Stomach (tissue), 9 donors: Measurements from ENCODE around the gene ATP8A2. TPM values are rescaled to one million over a fixed set of nuclear protein-coding genes. Genes with fewer than 3 reads are reported as not detected.

Source experiments
- DNase-seq, 2 donors: peaks; one replicate each; pipeline versions ENCODE4 v3.0.0 to v3.0.0-alpha.2; 2013 to 2019
- H3K27ac ChIP-seq, 5 donors: fragments of 200-600 bp in 4 of 5; sonication (generic) in 4 of 5; one replicate each; pipeline ENCODE4 v1.5.1; 2013 to 2019; ENCODE audit warnings: mild to moderate bottlenecking in 1 of 5, moderate library complexity in 1 of 5
- H3K27me3 ChIP-seq, 3 donors: fragments of 200-600 bp; sonication (generic); one replicate each; pipeline ENCODE4 v1.5.1; 2017 to 2019; ENCODE audit warnings: mixed run types in 1 of 3
- H3K36me3 ChIP-seq, 4 donors: fragments of 200-600 bp; sonication (generic); 1 replicate in 3 of 4; 2 replicates in 1 of 4; pipeline ENCODE4 v1.5.1; 2016 to 2019
- H3K4me1 ChIP-seq, 4 donors: fragments of 200-600 bp; sonication (generic); one replicate each; pipeline ENCODE4 v1.5.1; 2016 to 2019
- H3K4me3 ChIP-seq, 4 donors: fragments of 200-600 bp; sonication (generic) in 3 of 4; one replicate each; pipeline ENCODE4 v1.5.1; 2016 to 2019; ENCODE audit warnings: mild to moderate bottlenecking in 1 of 4
- H3K9me3 ChIP-seq, 4 donors: fragments of 200-600 bp; sonication (generic); one replicate each; pipeline ENCODE4 v1.5.1; 2016 to 2019
- EP300 ChIP-seq: sonication (generic); formaldehyde crosslinking; IDR thresholded peaks from one replicate; pipeline ENCODE4 v1.6.1; 2017; ENCODE audit warnings: antibody characterized with exemption
- POLR2A ChIP-seq, 4 donors: fragments of 450-650 bp; IDR thresholded peaks; one replicate each; pipeline ENCODE4 v1.6.1; 2016; ENCODE audit warnings: antibody characterized with exemption in 4 of 4, control low read depth in 2 of 4, mild to moderate bottlenecking in 1 of 4, moderate library complexity in 1 of 4
- POLR2AphosphoS5 ChIP-seq, 3 donors: sonication (generic); formaldehyde crosslinking; IDR thresholded peaks; one replicate each; pipeline ENCODE4 v1.6.1; 2016; ENCODE audit warnings: antibody characterized with exemption in 3 of 3
- WGBS, 5 donors: extraction: QIAGEN DNeasy Blood & Tissue Kit in 3 of 5; methylation state at CpG; one replicate each; pipeline versions ENCODE4 v1.1.5 to v1.1.7; 2013 to 2018; 5-methylcytosine and 5-hydroxymethylcytosine counted together
- intact Hi-C: fragments of 100-400 bp; cut with DNase I; formaldehyde crosslinking; loops from one replicate; pipeline ENCODE4 v1.15.1; 2023; ENCODE audit warnings: low total_unique reads
- polyA plus RNA-seq, 3 donors: library from polyadenylated mRNA; stranded (reverse); fragments of 200-250 nt; gene quantifications; one replicate each; pipeline ENCODE4 v1.2.3, GENCODE V29; 2013
- total RNA-seq, 5 donors: library from RNA; depleted of rRNA; stranded (reverse); fragments of >200 nt; gene quantifications; one replicate each; pipeline versions ENCODE4 v1.1.0 to v1.2.3, GENCODE V29; 2014 to 2016
- TF ChIP-seq, protein P1 (sequence below), 7 experiments: fragments of 450-650 bp in 4 of 7; fragments of 200-600 bp in 3 of 7; sonication (generic) in 3 of 7; IDR thresholded peaks; one replicate each; pipeline ENCODE4 v1.5.1; 2016 to 2019; ENCODE audit warnings: antibody characterized with exemption in 7 of 7, control low read depth in 2 of 7, mild to moderate bottlenecking in 1 of 7
- donor health status: healthy with polysubstance abuse.
- donor health status: Bipolar disorder and iron deficiency.
- donor health status: healthy.

The ATP8A2 gene
- total and polyA plus RNA-seq, 8 donors: 0.12 to 3.5 (median 0.20) TPM; not detected in 3

DNA sequence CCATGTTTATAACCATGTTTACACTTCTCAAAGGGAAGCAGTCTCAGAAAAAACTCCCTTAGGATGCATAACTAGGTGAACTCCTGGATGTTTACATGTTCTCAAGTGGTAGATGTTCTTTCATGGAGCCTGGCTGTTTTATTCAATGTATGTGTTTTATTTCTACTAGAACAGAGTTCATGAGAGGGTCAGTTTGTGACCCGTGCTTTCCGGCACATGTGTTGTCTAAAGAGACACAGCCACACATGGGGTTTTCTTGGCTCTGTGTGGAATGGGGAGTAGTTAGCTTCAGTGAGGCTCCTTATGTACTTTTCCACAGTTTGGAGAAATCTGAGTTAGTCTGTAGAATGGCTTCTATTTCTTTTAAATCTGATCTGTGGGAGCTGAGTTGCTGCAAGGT lies 60.9 kb downstream of the ATP8A2 start:
- H3K4me1 ChIP-seq: no peaks in the 10 kb centered on the region
- TF ChIP-seq POLR2A (IDR thresholded peaks at IDR 0.05) (no peak), POLR2AphosphoS5 (IDR thresholded peaks at IDR 0.05) (no peak)
- WGBS, 5 donors: 35 to 51% (median 41%) methylated on average over 2 of the region's 2 CpGs
- H3K9me3 ChIP-seq: peaks cover 0 to 2% (median 0%) of the 10 kb centered on the region in 4 donors
- DNase-seq: peak in 1 of 2 donors; percentile 60
- no peaks in the 10 kb centered on the region for H3K36me3 ChIP-seq
- peaks cover 0 to 6% (median 4%) of the 10 kb centered on the region in 3 donors for H3K27me3 ChIP-seq
- H3K27ac ChIP-seq: no peak overlapping the region
- intact Hi-C loops: no loop called here
- H3K4me3 ChIP-seq: no peak overlapping the region

DNA sequence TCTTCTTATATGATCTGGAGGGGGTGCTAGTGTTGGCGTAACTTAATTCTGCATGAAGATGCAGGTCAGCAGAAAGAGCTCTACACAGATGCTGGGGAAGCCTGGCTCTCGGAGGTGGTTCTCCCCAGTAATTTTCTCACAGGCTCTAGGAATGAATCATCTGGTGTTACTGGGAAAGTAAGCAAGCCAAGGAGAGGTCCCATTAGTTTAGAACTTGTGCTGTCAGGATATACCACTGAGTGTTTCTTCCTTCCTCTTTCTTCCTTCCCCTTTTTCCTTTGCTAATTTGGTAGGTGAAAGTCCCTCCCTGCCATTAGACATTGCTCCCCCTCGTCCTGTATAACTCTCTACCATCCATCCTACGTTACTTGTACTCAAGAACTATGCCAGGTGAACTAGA lies 68.3 kb downstream of the ATP8A2 start:
- no peak for TF ChIP-seq POLR2AphosphoS5 (IDR thresholded peaks at IDR 0.05)
- TF ChIP-seq EP300: no peak
- no peak for TF ChIP-seq POLR2A (IDR thresholded peaks at IDR 0.05)
- no peaks in the 10 kb centered on the region for H3K9me3 ChIP-seq
- intact Hi-C loops: no loop called here
- DNase-seq: no peak
- no peak overlapping the region for H3K4me3 ChIP-seq
- peaks cover 0 to 14% (median 0%) of the 10 kb centered on the region in 3 donors for H3K27me3 ChIP-seq
- no peaks in the 10 kb centered on the region for H3K36me3 ChIP-seq
- H3K27ac ChIP-seq: no peak overlapping the region
- no peaks in the 10 kb centered on the region for H3K4me1 ChIP-seq
- WGBS, 5 donors: 47 to 67% (median 57%) methylated on average over 4 of the region's 4 CpGs

DNA sequence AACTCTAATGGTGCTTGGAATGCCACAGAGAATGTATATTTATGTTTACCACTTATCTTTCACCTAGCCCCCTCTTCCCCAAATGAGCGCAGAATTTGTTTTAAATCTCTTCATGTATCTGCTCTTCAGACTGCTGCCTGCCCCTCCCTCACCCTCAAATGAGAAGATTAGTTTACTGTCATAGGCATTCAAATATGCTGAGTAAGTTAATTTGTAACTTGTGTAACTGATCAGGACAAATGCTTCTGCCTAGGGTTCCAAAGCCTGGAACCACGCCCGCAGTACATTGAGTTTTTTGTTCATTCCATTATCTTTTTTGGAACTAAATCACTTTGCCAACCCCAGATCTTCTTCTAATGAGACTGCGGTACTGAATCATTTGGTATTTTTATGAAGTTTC lies 74.5 kb downstream of the ATP8A2 start:
- TF ChIP-seq POLR2AphosphoS5 (IDR thresholded peaks at IDR 0.05) (no peak), POLR2A (IDR thresholded peaks at IDR 0.05) (no peak), EP300 (no peak)
- TF ChIP-seq, protein P1, sequence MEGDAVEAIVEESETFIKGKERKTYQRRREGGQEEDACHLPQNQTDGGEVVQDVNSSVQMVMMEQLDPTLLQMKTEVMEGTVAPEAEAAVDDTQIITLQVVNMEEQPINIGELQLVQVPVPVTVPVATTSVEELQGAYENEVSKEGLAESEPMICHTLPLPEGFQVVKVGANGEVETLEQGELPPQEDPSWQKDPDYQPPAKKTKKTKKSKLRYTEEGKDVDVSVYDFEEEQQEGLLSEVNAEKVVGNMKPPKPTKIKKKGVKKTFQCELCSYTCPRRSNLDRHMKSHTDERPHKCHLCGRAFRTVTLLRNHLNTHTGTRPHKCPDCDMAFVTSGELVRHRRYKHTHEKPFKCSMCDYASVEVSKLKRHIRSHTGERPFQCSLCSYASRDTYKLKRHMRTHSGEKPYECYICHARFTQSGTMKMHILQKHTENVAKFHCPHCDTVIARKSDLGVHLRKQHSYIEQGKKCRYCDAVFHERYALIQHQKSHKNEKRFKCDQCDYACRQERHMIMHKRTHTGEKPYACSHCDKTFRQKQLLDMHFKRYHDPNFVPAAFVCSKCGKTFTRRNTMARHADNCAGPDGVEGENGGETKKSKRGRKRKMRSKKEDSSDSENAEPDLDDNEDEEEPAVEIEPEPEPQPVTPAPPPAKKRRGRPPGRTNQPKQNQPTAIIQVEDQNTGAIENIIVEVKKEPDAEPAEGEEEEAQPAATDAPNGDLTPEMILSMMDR (IDR thresholded peaks at IDR 0.05): no peak
- Histone ChIP-seq H3K9me3 (peaks cover 0 to 11% (median 8%) of the 10 kb centered on the region in 4 donors), H3K4me3 (no peak overlapping the region), H3K4me1 (no peaks in the 10 kb centered on the region), H3K27ac (no peak overlapping the region), H3K27me3 (peaks cover 0 to 16% (median 0%) of the 10 kb centered on the region in 3 donors), H3K36me3 (no peaks in the 10 kb centered on the region)
- DNase-seq: no peak
- intact Hi-C loops: no loop called here
- WGBS, 5 donors: 80 to 84% (median 82%) methylated on average over 4 of the region's 4 CpGs

DNA sequence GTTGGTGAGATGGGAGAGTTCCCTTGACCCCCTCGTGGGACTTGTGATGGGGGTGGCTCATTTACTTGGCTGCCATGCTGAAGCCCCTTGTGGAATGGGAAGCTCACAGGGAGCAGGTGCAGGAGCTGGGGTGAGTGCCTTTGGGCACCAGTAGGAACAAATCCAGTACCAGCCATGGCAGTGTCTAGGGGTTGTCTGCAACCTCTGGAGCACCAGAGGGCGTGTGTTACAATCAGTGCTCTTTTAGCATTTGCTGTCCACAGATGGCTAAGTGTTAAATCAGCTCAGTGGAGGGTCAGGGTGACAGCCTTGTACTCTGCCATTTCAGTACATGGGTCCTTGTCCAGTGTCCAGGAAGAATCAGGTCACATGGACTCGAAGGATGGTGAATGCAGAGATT lies 75.6 kb downstream of the ATP8A2 start:
- Histone ChIP-seq H3K4me3 (no peak overlapping the region), H3K36me3 (no peaks in the 10 kb centered on the region), H3K27ac (no peak overlapping the region), H3K9me3 (peaks cover 0 to 11% (median 8%) of the 10 kb centered on the region in 4 donors), H3K4me1 (no peaks in the 10 kb centered on the region), H3K27me3 (peaks cover 0 to 16% (median 0%) of the 10 kb centered on the region in 3 donors)
- DNase-seq: no peak
- WGBS, 5 donors: 65 to 78% (median 69%) methylated on average over 3 of the region's 3 CpGs
- TF ChIP-seq POLR2A (IDR thresholded peaks at IDR 0.05) (no peak), EP300 (no peak), POLR2AphosphoS5 (IDR thresholded peaks at IDR 0.05) (no peak)
- intact Hi-C loops: no loop called here

DNA sequence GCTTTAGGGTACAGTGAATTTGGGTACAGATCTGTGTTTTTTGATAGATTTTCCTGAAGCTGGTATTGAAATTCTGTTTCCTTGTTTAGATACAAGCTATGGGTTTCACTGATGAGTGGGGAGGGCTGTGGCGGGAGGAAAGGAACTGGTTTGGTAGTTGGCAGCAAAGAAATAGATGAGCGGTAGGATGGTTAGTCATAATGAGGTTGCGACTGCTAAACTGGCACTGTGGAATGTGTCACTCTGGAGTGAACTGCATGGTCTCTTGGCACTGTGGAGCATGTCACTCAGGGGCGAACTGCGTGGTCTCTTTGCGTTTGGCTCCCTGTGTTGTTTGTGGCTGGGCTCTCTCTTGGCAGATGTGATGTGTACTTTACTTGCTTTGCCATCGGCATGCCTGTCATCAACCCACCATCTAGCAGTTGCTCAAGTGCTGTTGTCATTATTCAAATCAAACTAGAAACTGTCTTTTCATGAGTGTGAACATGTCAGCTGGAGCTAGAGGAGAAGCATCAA lies 82.1 kb downstream of the ATP8A2 start:
- TF ChIP-seq, protein P1 (IDR thresholded peaks at IDR 0.05): no peak
- TF ChIP-seq POLR2AphosphoS5 (IDR thresholded peaks at IDR 0.05): no peak
- no peak for TF ChIP-seq EP300
- TF ChIP-seq POLR2A (IDR thresholded peaks at IDR 0.05): no peak
- no peaks in the 10 kb centered on the region for H3K9me3 ChIP-seq
- intact Hi-C loops: no loop called here
- WGBS, 5 donors: 79 to 87% (median 84%) methylated on average over 7 of the region's 7 CpGs
- H3K27me3 ChIP-seq: peaks cover 0 to 5% (median 0%) of the 10 kb centered on the region in 3 donors
- DNase-seq: no peak
- H3K4me3 ChIP-seq: no peak overlapping the region
- H3K27ac ChIP-seq: no peak overlapping the region
- no peaks in the 10 kb centered on the region for H3K36me3 ChIP-seq
- no peaks in the 10 kb centered on the region for H3K4me1 ChIP-seq

DNA sequence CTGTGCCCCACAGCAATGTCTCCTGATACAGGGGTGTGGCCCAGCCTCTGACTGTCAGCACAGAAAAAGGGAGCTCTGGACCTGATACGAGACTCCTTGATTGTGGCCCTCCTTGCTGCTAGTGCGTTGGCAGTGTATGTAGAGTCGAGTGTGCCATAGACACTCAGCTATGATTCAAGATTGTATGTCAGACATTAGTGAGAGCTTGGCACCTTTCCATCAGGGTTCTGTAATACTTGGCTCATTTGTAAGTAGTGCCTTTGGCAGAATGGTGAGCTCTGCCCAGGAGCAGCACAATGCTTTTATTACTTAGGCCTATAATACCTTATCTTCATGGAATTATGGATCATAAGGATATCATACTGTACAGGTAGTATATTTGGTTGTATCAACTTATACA lies 83.4 kb downstream of the ATP8A2 start:
- H3K9me3 ChIP-seq: no peaks in the 10 kb centered on the region
- intact Hi-C loops: no loop called here
- H3K4me3 ChIP-seq: no peak overlapping the region
- peak in 1 of 2 donors; percentile 32 for DNase-seq
- TF ChIP-seq, protein P1 (IDR thresholded peaks at IDR 0.05): no peak
- TF ChIP-seq EP300 (no peak), POLR2A (IDR thresholded peaks at IDR 0.05) (no peak), POLR2AphosphoS5 (IDR thresholded peaks at IDR 0.05) (no peak)
- H3K4me1 ChIP-seq: no peaks in the 10 kb centered on the region
- no peaks in the 10 kb centered on the region for H3K36me3 ChIP-seq
- peaks cover 0 to 5% (median 0%) of the 10 kb centered on the region in 3 donors for H3K27me3 ChIP-seq
- 78 to 87% (median 83%) methylated on average over 3 of the region's 3 CpGs for WGBS, 5 donors
- H3K27ac ChIP-seq: no peak overlapping the region
